Liver (tissue), 9 donors: ENCODE results near the gene PPP1R2. TPM values are rescaled to one million over a fixed set of nuclear protein-coding genes. Genes with fewer than 3 reads are reported as not detected.

ENCODE experiments used
- DNase-seq: peaks from one replicate; pipeline ENCODE4 v3.0.0-alpha.2; 2017; ENCODE audit warnings: low spot score
- H3K27ac ChIP-seq, 2 donors: one replicate each; pipeline ENCODE4 v1.7.0; 2013; ENCODE audit warnings: inconsistent platforms in 2 of 2, low read length in 2 of 2, control low read depth in 1 of 2, low read depth in 1 of 2, mild to moderate bottlenecking in 1 of 2
- H3K27me3 ChIP-seq, 4 donors: one replicate each; pipeline versions ENCODE4 v1.6.1 to v1.7.0; 2013; ENCODE audit warnings: low read length in 3 of 4, inconsistent platforms in 1 of 4, mild to moderate bottlenecking in 1 of 4, moderate library complexity in 1 of 4; ENCODE audit not compliant: control insufficient read depth in 4 of 4, insufficient read depth in 4 of 4
- H3K36me3 ChIP-seq, 4 donors: one replicate each; pipeline versions ENCODE4 v1.6.1 to v1.7.0; 2013; ENCODE audit warnings: low read length in 3 of 4, mild to moderate bottlenecking in 3 of 4, low read depth in 1 of 4, moderate library complexity in 1 of 4; ENCODE audit not compliant: control insufficient read depth in 4 of 4, insufficient read depth in 3 of 4
- H3K4me1 ChIP-seq, 4 donors: one replicate each; pipeline versions ENCODE4 v1.6.1 to v1.7.0; 2013; ENCODE audit warnings: low read length in 3 of 4, mild to moderate bottlenecking in 3 of 4, moderate library complexity in 1 of 4; ENCODE audit not compliant: control insufficient read depth in 4 of 4, insufficient read depth in 4 of 4
- H3K4me3 ChIP-seq, 3 donors: one replicate each; pipeline versions ENCODE4 v1.6.1 to v1.7.0; 2013; ENCODE audit warnings: low read length in 3 of 3, control low read depth in 1 of 3, low read depth in 1 of 3, mild to moderate bottlenecking in 1 of 3
- H3K9ac ChIP-seq, 2 donors: one replicate each; pipeline ENCODE4 v1.7.0; 2013; ENCODE audit warnings: low read length in 2 of 2, mild to moderate bottlenecking in 2 of 2, moderate library complexity in 2 of 2, control low read depth in 1 of 2, low read depth in 1 of 2
- H3K9me3 ChIP-seq, 4 donors: one replicate each; pipeline versions ENCODE4 v1.6.1 to v1.7.0; 2013; ENCODE audit warnings: low read length in 3 of 4; ENCODE audit not compliant: control insufficient read depth in 4 of 4
- EGR1 ChIP-seq, 2 donors: IDR thresholded peaks; 2 replicates each; pipeline ENCODE4 v1.6.1; 2016 to 2018; ENCODE audit warnings: antibody characterized with exemption in 2 of 2, low read depth in 2 of 2
- FOXA1 ChIP-seq: IDR thresholded peaks from 2 replicates; pipeline ENCODE4 v1.6.1; 2016; ENCODE audit warnings: antibody characterized with exemption
- FOXA2 ChIP-seq: IDR thresholded peaks from 2 replicates; pipeline ENCODE4 v1.6.1; 2016; ENCODE audit warnings: antibody characterized with exemption
- GABPA ChIP-seq, 2 donors: IDR thresholded peaks in 1 of 2; conservative IDR thresholded peaks in 1 of 2; 2 replicates each; pipeline ENCODE4 v1.6.1; 2016; ENCODE audit warnings: antibody characterized with exemption in 2 of 2, mild to moderate bottlenecking in 1 of 2, moderate library complexity in 1 of 2
- HNF4A ChIP-seq, 2 donors: conservative IDR thresholded peaks; 2 replicates each; pipeline ENCODE4 v1.6.1; 2016; ENCODE audit warnings: antibody characterized with exemption in 2 of 2, mild to moderate bottlenecking in 2 of 2
- HNF4G ChIP-seq: IDR thresholded peaks from 2 replicates; pipeline ENCODE4 v1.6.1; 2016; ENCODE audit warnings: antibody characterized with exemption
- JUND ChIP-seq, 2 donors: IDR thresholded peaks; 2 replicates each; pipeline ENCODE4 v1.6.1; 2016; ENCODE audit warnings: antibody characterized with exemption in 2 of 2
- NR2F2 ChIP-seq: IDR thresholded peaks from 2 replicates; pipeline ENCODE4 v1.6.1; 2016; ENCODE audit warnings: antibody characterized with exemption
- RAD21 ChIP-seq, 2 donors: IDR thresholded peaks; 2 replicates each; pipeline ENCODE4 v1.6.1; 2016; ENCODE audit warnings: antibody characterized with exemption in 2 of 2, mild to moderate bottlenecking in 2 of 2
- RXRA ChIP-seq, 2 donors: IDR thresholded peaks; 2 replicates each; pipeline ENCODE4 v1.6.1; 2017 to 2018; ENCODE audit warnings: antibody characterized with exemption in 2 of 2, mild to moderate bottlenecking in 1 of 2
- SP1 ChIP-seq: IDR thresholded peaks from 2 replicates; pipeline ENCODE4 v1.6.1; 2018; ENCODE audit warnings: antibody characterized with exemption, mild to moderate bottlenecking
- TAF1 ChIP-seq: conservative IDR thresholded peaks from 2 replicates; pipeline ENCODE4 v1.6.1; 2016; ENCODE audit warnings: antibody characterized with exemption, mild to moderate bottlenecking
- YY1 ChIP-seq: IDR thresholded peaks from 2 replicates; pipeline ENCODE4 v1.6.1; 2016; ENCODE audit warnings: antibody characterized with exemption, mild to moderate bottlenecking
- ZBTB33 ChIP-seq: IDR thresholded peaks from 2 replicates; pipeline ENCODE4 v1.6.1; 2016; ENCODE audit warnings: antibody characterized with exemption
- WGBS: extraction: QIAGEN DNeasy Blood & Tissue Kit; methylation state at CpG from one replicate; pipeline ENCODE4 v1.1.7; 2013; 5-methylcytosine and 5-hydroxymethylcytosine counted together
- polyA plus RNA-seq, 2 donors: library from polyadenylated mRNA; stranded (reverse) in 1 of 2; unstranded in 1 of 2; fragments of 200-250 nt in 1 of 2; fragments of >200 nt in 1 of 2; fragmentation: Nextera tagmentation in 1 of 2; extraction: Ambion mirVana in 1 of 2; gene quantifications; one replicate each; pipeline versions ENCODE4 v1.2.1 to v1.2.3, GENCODE V29; 2013 to 2015
- total RNA-seq, 2 donors: library from RNA; depleted of rRNA; stranded (reverse); fragments of >200 nt; gene quantifications; one replicate each; pipeline ENCODE4 v1.2.3, GENCODE V29; 2014
- TF ChIP-seq, protein P1 (sequence below): IDR thresholded peaks from 2 replicates; pipeline ENCODE4 v1.6.1; 2016; ENCODE audit warnings: antibody characterized with exemption
- TF ChIP-seq, protein P2 (sequence below): IDR thresholded peaks from 2 replicates; pipeline ENCODE4 v1.6.1; 2016; ENCODE audit warnings: antibody characterized with exemption
- TF ChIP-seq, protein P3 (sequence below): fragments of 150-350 bp; IDR thresholded peaks from 2 replicates; pipeline ENCODE4 v1.5.1; 2017; ENCODE audit warnings: improper control_type of control experiment, low read depth, low read length; ENCODE audit not compliant: missing input control
- donor health status: healthy.
- donor health status: healthy.
- donor health status: healthy.
- donor health status: healthy.
- donor health status: healthy.

The PPP1R2 gene
- total and polyA plus RNA-seq, 4 donors: 9.3 to 21.4 (median 16.0) TPM

GRCh38 chr3:195532834-195533233, 10.3 kb downstream of the PPP1R2 start:
- DNase-seq: no peak
- TF ChIP-seq, protein P1, sequence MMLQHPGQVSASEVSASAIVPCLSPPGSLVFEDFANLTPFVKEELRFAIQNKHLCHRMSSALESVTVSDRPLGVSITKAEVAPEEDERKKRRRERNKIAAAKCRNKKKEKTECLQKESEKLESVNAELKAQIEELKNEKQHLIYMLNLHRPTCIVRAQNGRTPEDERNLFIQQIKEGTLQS: no peak
- TF ChIP-seq NR2F2: no peak
- Histone ChIP-seq H3K4me3 (no peak overlapping the region), H3K9ac (no peak overlapping the region), H3K36me3 (peaks cover 0 to 2% (median 0%) of the 10 kb centered on the region in 4 donors), H3K9me3 (no peaks in the 10 kb centered on the region), H3K27ac (no peak overlapping the region), H3K4me1 (no peaks in the 10 kb centered on the region), H3K27me3 (no peaks in the 10 kb centered on the region)
- WGBS: 87% methylated on average over 7 of the region's 7 CpGs

DNA sequence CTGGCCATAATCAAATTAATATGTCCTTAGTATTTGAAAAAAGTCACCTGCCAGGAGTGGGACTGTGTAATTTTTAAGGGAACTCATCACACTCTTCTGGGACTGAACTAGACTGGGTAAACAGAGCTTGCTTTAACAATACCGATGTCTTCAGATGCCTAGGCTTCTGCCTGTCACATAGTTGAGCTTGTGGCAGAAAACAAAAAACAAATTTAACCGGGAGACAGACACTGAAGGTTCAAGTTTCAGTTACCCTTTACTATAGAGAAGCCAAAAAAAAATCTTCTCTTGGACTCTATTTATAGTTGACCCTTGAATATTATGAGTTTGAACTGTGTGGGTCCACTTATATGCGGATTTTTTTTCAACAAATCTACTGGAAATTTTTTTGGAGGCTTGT, 10.8 kb downstream of the PPP1R2 start:
- no peaks in the 10 kb centered on the region for H3K9me3 ChIP-seq
- no peak overlapping the region for H3K27ac ChIP-seq
- H3K36me3 ChIP-seq: peaks cover 0 to 2% (median 0%) of the 10 kb centered on the region in 4 donors
- no peak overlapping the region for H3K4me3 ChIP-seq
- no peaks in the 10 kb centered on the region for H3K4me1 ChIP-seq
- no peak for DNase-seq
- 62% methylated on average over 3 of the region's 3 CpGs for WGBS
- H3K27me3 ChIP-seq: no peaks in the 10 kb centered on the region
- TF ChIP-seq GABPA (IDR thresholded peaks at IDR 0.05 in 1 of 2, conservative IDR thresholded peaks at IDR 0.05 in 1 of 2) (no peak), TAF1 (no peak)
- TF ChIP-seq, protein P1: no peak
- H3K9ac ChIP-seq: no peak overlapping the region

DNA sequence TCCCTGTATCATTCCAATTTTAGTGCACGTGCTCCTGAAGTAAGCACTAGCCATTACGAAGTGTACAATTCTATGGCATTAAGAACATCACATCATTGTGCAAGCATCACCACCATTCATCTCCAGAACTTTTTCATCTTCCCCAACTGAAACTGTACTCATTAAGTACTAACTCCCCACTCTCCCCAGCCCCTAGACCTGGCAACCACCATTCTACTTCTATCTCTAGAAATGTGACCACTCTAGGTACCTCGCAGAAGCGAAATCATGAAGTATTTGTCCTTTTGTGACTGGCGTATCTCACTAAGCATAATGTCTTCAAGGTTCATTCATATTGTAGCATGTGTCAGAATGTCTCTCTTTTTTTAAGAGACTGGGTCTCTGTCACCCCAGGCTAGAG, 11.4 kb downstream of the PPP1R2 start:
- no peak for DNase-seq
- Histone ChIP-seq H3K27me3 (no peaks in the 10 kb centered on the region), H3K4me1 (no peaks in the 10 kb centered on the region), H3K36me3 (peaks cover 0 to 2% (median 0%) of the 10 kb centered on the region in 4 donors), H3K9ac (no peak overlapping the region), H3K4me3 (no peak overlapping the region), H3K9me3 (no peaks in the 10 kb centered on the region), H3K27ac (no peak overlapping the region)
- WGBS: 98% methylated on average over 5 of the region's 5 CpGs
- no peak for TF ChIP-seq SP1
- TF ChIP-seq FOXA2: no peak
- TF ChIP-seq, protein P2, sequence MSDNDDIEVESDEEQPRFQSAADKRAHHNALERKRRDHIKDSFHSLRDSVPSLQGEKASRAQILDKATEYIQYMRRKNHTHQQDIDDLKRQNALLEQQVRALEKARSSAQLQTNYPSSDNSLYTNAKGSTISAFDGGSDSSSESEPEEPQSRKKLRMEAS: no peak
- TF ChIP-seq RXRA (IDR thresholded peaks at IDR 0.05): no peak

DNA sequence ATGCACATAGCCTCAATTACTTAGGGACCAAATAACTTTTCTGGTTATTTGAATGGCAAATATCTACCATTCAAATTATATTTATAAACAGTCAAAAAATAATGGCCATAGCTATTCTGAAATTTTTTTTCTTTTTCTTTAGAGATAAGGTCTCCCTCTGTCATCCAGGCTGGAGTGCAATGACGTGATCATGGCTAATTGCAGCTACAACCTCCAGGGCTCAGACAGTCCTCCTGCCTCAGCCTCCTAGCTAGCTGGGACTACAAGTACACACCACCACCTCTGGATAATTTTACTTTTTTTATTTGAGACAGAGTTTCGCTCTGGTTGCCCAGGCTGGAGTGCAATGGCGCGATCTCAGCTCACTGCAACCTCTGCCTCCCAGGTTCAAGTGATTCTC, 16.6 kb downstream of the PPP1R2 start:
- DNase-seq: no peak
- Histone ChIP-seq H3K9ac (no peak overlapping the region), H3K27ac (no peak overlapping the region), H3K4me3 (no peak overlapping the region), H3K9me3 (no peaks in the 10 kb centered on the region), H3K27me3 (no peaks in the 10 kb centered on the region), H3K36me3 (peaks cover 0 to 15% (median 6%) of the 10 kb centered on the region in 4 donors), H3K4me1 (peaks cover 0 to 2% (median 0%) of the 10 kb centered on the region in 4 donors)
- 97% methylated on average over 4 of the region's 4 CpGs for WGBS
- TF ChIP-seq SP1: no peak
- TF ChIP-seq, protein P2: no peak
- no peak for TF ChIP-seq EGR1 (IDR thresholded peaks at IDR 0.05; ENCODE audit: low read depth in 2 of 2)
- TF ChIP-seq ZBTB33: no peak
- TF ChIP-seq FOXA2: no peak
- no peak for TF ChIP-seq RXRA (IDR thresholded peaks at IDR 0.05)
- no peak for TF ChIP-seq GABPA (IDR thresholded peaks at IDR 0.05 in 1 of 2, conservative IDR thresholded peaks at IDR 0.05 in 1 of 2)
- TF ChIP-seq YY1: no peak
- no peak for TF ChIP-seq JUND (IDR thresholded peaks at IDR 0.05)
- no peak for TF ChIP-seq FOXA1
- TF ChIP-seq RAD21 (IDR thresholded peaks at IDR 0.05): no peak
- no peak for TF ChIP-seq HNF4G
- no peak for TF ChIP-seq NR2F2
- no peak for TF ChIP-seq HNF4A (conservative IDR thresholded peaks at IDR 0.05)
- TF ChIP-seq, protein P3, sequence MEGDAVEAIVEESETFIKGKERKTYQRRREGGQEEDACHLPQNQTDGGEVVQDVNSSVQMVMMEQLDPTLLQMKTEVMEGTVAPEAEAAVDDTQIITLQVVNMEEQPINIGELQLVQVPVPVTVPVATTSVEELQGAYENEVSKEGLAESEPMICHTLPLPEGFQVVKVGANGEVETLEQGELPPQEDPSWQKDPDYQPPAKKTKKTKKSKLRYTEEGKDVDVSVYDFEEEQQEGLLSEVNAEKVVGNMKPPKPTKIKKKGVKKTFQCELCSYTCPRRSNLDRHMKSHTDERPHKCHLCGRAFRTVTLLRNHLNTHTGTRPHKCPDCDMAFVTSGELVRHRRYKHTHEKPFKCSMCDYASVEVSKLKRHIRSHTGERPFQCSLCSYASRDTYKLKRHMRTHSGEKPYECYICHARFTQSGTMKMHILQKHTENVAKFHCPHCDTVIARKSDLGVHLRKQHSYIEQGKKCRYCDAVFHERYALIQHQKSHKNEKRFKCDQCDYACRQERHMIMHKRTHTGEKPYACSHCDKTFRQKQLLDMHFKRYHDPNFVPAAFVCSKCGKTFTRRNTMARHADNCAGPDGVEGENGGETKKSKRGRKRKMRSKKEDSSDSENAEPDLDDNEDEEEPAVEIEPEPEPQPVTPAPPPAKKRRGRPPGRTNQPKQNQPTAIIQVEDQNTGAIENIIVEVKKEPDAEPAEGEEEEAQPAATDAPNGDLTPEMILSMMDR: no peak
- no peak for TF ChIP-seq TAF1
- TF ChIP-seq, protein P1: no peak
